DOHH2 (cell line): ENCODE results near the gene KRT38.

Experiments
- H3F3A ChIP-seq: fragments of 200-600 bp; sonication (generic), shearing (Covaris generic); 2 replicates; pipeline ENCODE4 v1.6.0; 2016; ENCODE audit warnings: antibody characterized with exemption, mild to moderate bottlenecking; ENCODE audit not compliant: control insufficient read depth, insufficient read depth
- H3K27ac ChIP-seq: fragments of 200-600 bp; sonication (generic); 2 replicates; pipeline ENCODE4 v1.5.1; 2014; ENCODE audit warnings: low read depth, mild to moderate bottlenecking, low read length, moderate library complexity
- H3K27me3 ChIP-seq: fragments of 200-600 bp; sonication (generic); 2 replicates; pipeline ENCODE4 v1.6.1; 2014; ENCODE audit warnings: mild to moderate bottlenecking, low read length, mixed read lengths; ENCODE audit not compliant: control insufficient read depth
- H3K36me3 ChIP-seq: fragments of 200-600 bp; sonication (generic); 2 replicates; pipeline ENCODE4 v1.6.1; 2014; ENCODE audit warnings: mild to moderate bottlenecking, low read length, moderate library complexity, mixed read lengths; ENCODE audit not compliant: control insufficient read depth
- H3K4me1 ChIP-seq: fragments of 200-600 bp; sonication (generic); 2 replicates; pipeline ENCODE4 v1.6.1; 2014; ENCODE audit warnings: mild to moderate bottlenecking, low read length, mixed read lengths; ENCODE audit not compliant: control insufficient read depth
- H3K4me2 ChIP-seq: fragments of 200-600 bp; sonication (generic); 2 replicates; pipeline ENCODE4 v1.6.0; 2014; ENCODE audit warnings: mild to moderate bottlenecking, low read length, moderate library complexity
- H3K4me3 ChIP-seq: fragments of 200-600 bp; sonication (generic); 2 replicates; pipeline ENCODE4 v1.5.1; 2014; ENCODE audit warnings: mild to moderate bottlenecking, low read length, mixed read lengths
- H3K79me2 ChIP-seq: fragments of 200-600 bp; sonication (generic); 2 replicates; pipeline ENCODE4 v1.6.1; 2014; ENCODE audit warnings: mild to moderate bottlenecking, low read length, mixed read lengths; ENCODE audit not compliant: control insufficient read depth
- H3K9me2 ChIP-seq: fragments of 200-600 bp; sonication (generic); replicated peaks from 2 replicates; pipeline ENCODE4 v1.6.1; 2014; ENCODE audit warnings: mild to moderate bottlenecking, low read length, mixed read lengths; ENCODE audit not compliant: control insufficient read depth
- H3K9me3 ChIP-seq: fragments of 200-600 bp; sonication (generic); 2 replicates; pipeline ENCODE4 v1.6.1; 2014; ENCODE audit warnings: antibody characterized with exemption, low read length, mixed read lengths; ENCODE audit not compliant: control insufficient read depth, insufficient read depth
- H4K20me1 ChIP-seq: fragments of 200-600 bp; sonication (generic); 2 replicates; pipeline ENCODE4 v1.6.0; 2014; ENCODE audit warnings: low read depth, mild to moderate bottlenecking, antibody characterized with exemption, low read length, moderate library complexity; ENCODE audit not compliant: control insufficient read depth, insufficient read depth
- EZH2phosphoT487 ChIP-seq: fragments of 200-600 bp; sonication (generic); IDR thresholded peaks from 2 replicates; pipeline ENCODE4 v1.6.1; 2017; ENCODE audit warnings: borderline replicate concordance, mild to moderate bottlenecking, antibody characterized with exemption, low read length, moderate library complexity, mixed read lengths
- TF ChIP-seq, protein P1 (sequence below): fragments of 200-600 bp; sonication (generic); IDR thresholded peaks from one replicate; pipeline ENCODE4 v1.5.1; 2014; ENCODE audit warnings: antibody characterized with exemption, mild to moderate bottlenecking, low read depth, low read length; ENCODE audit not compliant: poor library complexity, severe bottlenecking

KRT38 gene

DNA sequence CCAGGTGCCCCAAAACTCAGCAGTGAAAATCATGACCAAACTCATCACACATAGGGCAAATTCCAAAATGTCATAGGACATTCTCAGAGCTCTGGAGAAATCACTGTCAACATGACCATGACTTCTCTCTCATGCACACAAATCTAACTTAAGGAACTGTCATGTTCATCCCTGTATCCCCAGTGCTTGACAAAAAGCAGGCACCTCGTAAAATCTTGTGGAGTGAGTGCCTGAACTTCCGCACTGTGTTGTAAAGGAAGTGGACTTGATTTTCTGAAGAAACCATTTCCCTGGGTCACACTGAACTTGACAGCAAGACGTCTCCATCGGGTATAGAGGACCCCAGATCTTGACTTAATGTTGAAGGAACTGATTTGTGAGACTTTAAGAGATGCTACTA, 19.2 kb downstream of the KRT38 start:
- Histone ChIP-seq H3K79me2 (no peaks in the 10 kb centered on the region), H3F3A (no peaks in the 10 kb centered on the region), H4K20me1 (no peaks in the 10 kb centered on the region), H3K9me2 (no peaks in the 10 kb centered on the region), H3K9me3 (no peaks in the 10 kb centered on the region), H3K36me3 (no peaks in the 10 kb centered on the region), H3K27ac (no peak overlapping the region), H3K27me3 (no peaks in the 10 kb centered on the region), H3K4me2 (no peak overlapping the region), H3K4me3 (no peak overlapping the region), H3K4me1 (no peaks in the 10 kb centered on the region)
- no peak for TF ChIP-seq EZH2phosphoT487
- TF ChIP-seq, protein P1, sequence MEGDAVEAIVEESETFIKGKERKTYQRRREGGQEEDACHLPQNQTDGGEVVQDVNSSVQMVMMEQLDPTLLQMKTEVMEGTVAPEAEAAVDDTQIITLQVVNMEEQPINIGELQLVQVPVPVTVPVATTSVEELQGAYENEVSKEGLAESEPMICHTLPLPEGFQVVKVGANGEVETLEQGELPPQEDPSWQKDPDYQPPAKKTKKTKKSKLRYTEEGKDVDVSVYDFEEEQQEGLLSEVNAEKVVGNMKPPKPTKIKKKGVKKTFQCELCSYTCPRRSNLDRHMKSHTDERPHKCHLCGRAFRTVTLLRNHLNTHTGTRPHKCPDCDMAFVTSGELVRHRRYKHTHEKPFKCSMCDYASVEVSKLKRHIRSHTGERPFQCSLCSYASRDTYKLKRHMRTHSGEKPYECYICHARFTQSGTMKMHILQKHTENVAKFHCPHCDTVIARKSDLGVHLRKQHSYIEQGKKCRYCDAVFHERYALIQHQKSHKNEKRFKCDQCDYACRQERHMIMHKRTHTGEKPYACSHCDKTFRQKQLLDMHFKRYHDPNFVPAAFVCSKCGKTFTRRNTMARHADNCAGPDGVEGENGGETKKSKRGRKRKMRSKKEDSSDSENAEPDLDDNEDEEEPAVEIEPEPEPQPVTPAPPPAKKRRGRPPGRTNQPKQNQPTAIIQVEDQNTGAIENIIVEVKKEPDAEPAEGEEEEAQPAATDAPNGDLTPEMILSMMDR, result no peak

DNA sequence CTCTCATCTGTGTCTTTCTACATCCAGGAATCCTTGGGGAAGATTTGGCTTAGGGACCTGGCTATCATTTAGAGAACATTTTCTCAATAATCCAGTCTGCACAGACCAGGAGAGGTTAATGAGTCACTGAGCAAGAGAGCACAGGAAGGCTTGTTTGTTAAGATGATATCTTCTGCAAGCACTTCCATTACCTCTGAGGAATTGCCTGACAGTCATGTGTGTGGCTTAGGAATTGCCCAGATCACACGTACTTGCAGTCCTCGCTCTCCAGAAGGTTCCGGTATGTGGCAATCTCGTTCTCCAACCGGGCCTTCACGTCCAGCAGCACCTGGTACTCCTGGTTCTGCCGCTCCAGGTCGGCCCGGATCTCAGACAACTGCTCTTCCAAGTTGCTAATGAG, 19.7 kb downstream of the KRT38 start:
- Histone ChIP-seq H3K36me3 (no peaks in the 10 kb centered on the region), H3F3A (no peaks in the 10 kb centered on the region), H3K9me2 (no peaks in the 10 kb centered on the region), H3K27me3 (no peaks in the 10 kb centered on the region), H3K9me3 (no peaks in the 10 kb centered on the region), H3K4me2 (no peak overlapping the region), H3K79me2 (no peaks in the 10 kb centered on the region), H4K20me1 (no peaks in the 10 kb centered on the region), H3K4me3 (no peak overlapping the region), H3K4me1 (no peaks in the 10 kb centered on the region), H3K27ac (no peak overlapping the region)
- TF ChIP-seq, protein P1, result no peak
- TF ChIP-seq EZH2phosphoT487, result no peak

- no peaks in the 10 kb centered on the region for H3K9me2 ChIP-seq
- no peaks in the 10 kb centered on the region for H3K9me3 ChIP-seq
- no peaks in the 10 kb centered on the region for H3K36me3 ChIP-seq
- no peaks in the 10 kb centered on the region for H4K20me1 ChIP-seq
- H3K4me1 ChIP-seq, result no peaks in the 10 kb centered on the region
- no peak overlapping the region for H3K27ac ChIP-seq
- H3F3A ChIP-seq, result no peaks in the 10 kb centered on the region
- no peaks in the 10 kb centered on the region for H3K79me2 ChIP-seq
- H3K4me2 ChIP-seq, result no peak overlapping the region
- TF ChIP-seq, protein P1, result no peak
- no peak for TF ChIP-seq EZH2phosphoT487
- H3K27me3 ChIP-seq, result no peaks in the 10 kb centered on the region
- H3K4me3 ChIP-seq, result no peak overlapping the region
These were observed 20.6 kb downstream of the KRT38 start for GRCh38 chr17:41420134-41420533.

DNA sequence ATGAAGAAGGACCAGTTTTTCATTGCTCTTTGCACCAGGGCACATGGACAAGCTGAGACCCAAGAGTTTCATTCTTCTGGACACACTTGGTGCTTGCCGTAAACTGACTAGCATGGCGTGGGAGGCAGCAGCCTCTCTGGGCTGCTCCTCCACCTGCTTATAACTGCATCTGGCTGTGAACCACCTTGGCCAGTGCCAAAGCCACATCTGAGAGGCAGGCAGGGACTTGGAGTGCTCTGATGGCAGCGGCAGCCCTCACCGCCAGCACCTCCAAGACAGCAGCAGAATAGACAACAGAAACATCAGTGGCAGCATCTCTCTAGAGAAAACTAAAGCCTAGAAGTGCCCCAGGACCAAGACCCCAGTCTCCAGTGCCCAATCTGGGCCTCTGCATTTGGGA, 21.1 kb downstream of the KRT38 start:
- no peak overlapping the region for H3K4me3 ChIP-seq
- no peaks in the 10 kb centered on the region for H3K9me3 ChIP-seq
- no peaks in the 10 kb centered on the region for H3K36me3 ChIP-seq
- H3K79me2 ChIP-seq, result no peaks in the 10 kb centered on the region
- H3K27me3 ChIP-seq, result no peaks in the 10 kb centered on the region
- no peak overlapping the region for H3K27ac ChIP-seq
- H3K4me1 ChIP-seq, result no peaks in the 10 kb centered on the region
- H4K20me1 ChIP-seq, result no peaks in the 10 kb centered on the region
- H3K4me2 ChIP-seq, result no peak overlapping the region
- H3F3A ChIP-seq, result no peaks in the 10 kb centered on the region
- no peak for TF ChIP-seq EZH2phosphoT487
- TF ChIP-seq, protein P1, result no peak
- H3K9me2 ChIP-seq, result no peaks in the 10 kb centered on the region
